ENCODE data around the gene SRA1. TPM values are rescaled to one million over a fixed set of nuclear protein-coding genes. Genes with fewer than 3 reads are reported as not detected.

Gene SRA1
- total RNA-seq, 1 donor from 2014 or later, result 72.4 TPM

DNA sequence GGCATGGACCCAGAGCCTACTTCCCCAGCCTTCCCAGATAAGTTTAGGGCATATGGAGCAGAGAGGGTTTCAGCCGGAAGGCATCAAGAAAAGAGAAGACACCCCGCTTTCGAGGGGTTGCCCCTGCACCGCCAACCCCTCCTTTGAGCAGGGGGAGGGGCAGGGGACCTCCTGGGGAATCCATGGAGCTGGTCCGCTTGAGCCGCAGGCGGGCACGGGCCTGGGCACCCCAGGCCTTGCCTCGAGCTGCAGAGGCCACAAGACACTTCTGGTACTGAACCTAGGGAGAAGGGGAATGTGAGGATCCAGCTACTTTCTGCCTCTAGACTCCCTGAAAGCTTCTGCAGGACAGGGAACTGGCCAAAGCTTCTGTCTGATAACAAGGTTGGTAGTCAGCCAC is 1.3 kb upstream of the SRA1 start:
- no peak overlapping the region for H3K4me2 ChIP-seq (ENCODE audit: low read length)
- no peaks in the 10 kb centered on the region for H3K27me3 ChIP-seq (ENCODE audit: insufficient read depth, low read length)
- H3K79me2 ChIP-seq (ENCODE audit: insufficient read depth, low read length), result peaks cover 43% of the 10 kb centered on the region
- no peaks in the 10 kb centered on the region for H3K9me3 ChIP-seq (ENCODE audit: insufficient read depth, low read depth, low read length)
- H3K36me3 ChIP-seq (ENCODE audit: insufficient read depth, low read length), result peaks cover under 1% of the 10 kb centered on the region
- H3K27ac ChIP-seq (ENCODE audit: low read depth, low read length), result no peak overlapping the region
- Mint-ChIP-seq H3K27ac (ENCODE audit: unreplicated experiment) (no peak overlapping the region), H3K4me3 (ENCODE audit: unreplicated experiment) (peak overlapping the region; percentile 90), H3K36me3 (ENCODE audit: low read depth, unreplicated experiment) (peaks cover 22% of the 10 kb centered on the region), H3K4me1 (ENCODE audit: low read depth, unreplicated experiment) (peaks cover 24% of the 10 kb centered on the region), H3K27me3 (ENCODE audit: low read depth, unreplicated experiment) (no peaks in the 10 kb centered on the region), H3K9me3 (ENCODE audit: unreplicated experiment) (no peaks in the 10 kb centered on the region)
- peaks cover 28% of the 10 kb centered on the region for H3K4me1 ChIP-seq (ENCODE audit: insufficient read depth, low read length)
- DNase-seq (ENCODE audit: low read depth) (no peak), FAIRE-seq (no peak)
- no peak overlapping the region for H3K9ac ChIP-seq (ENCODE audit: low read length)
- TF ChIP-seq, protein P1, sequence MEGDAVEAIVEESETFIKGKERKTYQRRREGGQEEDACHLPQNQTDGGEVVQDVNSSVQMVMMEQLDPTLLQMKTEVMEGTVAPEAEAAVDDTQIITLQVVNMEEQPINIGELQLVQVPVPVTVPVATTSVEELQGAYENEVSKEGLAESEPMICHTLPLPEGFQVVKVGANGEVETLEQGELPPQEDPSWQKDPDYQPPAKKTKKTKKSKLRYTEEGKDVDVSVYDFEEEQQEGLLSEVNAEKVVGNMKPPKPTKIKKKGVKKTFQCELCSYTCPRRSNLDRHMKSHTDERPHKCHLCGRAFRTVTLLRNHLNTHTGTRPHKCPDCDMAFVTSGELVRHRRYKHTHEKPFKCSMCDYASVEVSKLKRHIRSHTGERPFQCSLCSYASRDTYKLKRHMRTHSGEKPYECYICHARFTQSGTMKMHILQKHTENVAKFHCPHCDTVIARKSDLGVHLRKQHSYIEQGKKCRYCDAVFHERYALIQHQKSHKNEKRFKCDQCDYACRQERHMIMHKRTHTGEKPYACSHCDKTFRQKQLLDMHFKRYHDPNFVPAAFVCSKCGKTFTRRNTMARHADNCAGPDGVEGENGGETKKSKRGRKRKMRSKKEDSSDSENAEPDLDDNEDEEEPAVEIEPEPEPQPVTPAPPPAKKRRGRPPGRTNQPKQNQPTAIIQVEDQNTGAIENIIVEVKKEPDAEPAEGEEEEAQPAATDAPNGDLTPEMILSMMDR (IDR thresholded peaks at IDR 0.05; ENCODE audit: insufficient read depth, low read depth, low read length), result no peak
- no peak for TF ChIP-seq EZH2 (IDR thresholded peaks at IDR 0.05; ENCODE audit: insufficient read depth, low read length)
- no peak overlapping the region for H2AFZ ChIP-seq (ENCODE audit: low read depth, low read length)
- no peak overlapping the region for H3K4me3 ChIP-seq (ENCODE audit: insufficient read depth, low read depth, low read length)
- peaks cover 29% of the 10 kb centered on the region for H4K20me1 ChIP-seq (ENCODE audit: insufficient read depth, low read length)

DNA sequence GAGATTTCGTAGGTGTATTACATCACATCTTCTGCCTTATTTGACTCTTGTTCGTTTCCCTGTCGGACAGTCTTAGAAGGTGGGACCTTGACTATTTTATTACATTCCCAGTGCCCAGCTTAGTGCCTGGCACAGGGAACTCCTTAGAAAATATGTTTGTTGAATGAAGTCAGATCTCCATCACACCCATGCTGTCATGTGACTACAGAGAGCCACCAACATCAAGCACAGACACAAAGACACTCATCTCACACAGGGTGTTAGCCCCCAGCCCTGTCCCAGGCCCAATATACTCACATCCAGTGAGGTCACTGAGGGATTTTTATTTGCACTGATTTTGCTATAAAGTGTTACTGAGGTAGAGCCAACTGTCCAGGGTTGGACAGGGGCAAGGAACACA is 692 bp upstream of the SRA1 start:
- Histone ChIP-seq H3K36me3 (ENCODE audit: insufficient read depth, low read length) (peaks cover 5% of the 10 kb centered on the region), H3K27me3 (ENCODE audit: insufficient read depth, low read length) (no peaks in the 10 kb centered on the region), H2AFZ (ENCODE audit: low read depth, low read length) (no peak overlapping the region), H3K4me3 (ENCODE audit: insufficient read depth, low read depth, low read length) (no peak overlapping the region), H4K20me1 (ENCODE audit: insufficient read depth, low read length) (peaks cover 35% of the 10 kb centered on the region), H3K79me2 (ENCODE audit: insufficient read depth, low read length) (peaks cover 46% of the 10 kb centered on the region), H3K4me1 (ENCODE audit: insufficient read depth, low read length) (peaks cover 29% of the 10 kb centered on the region), H3K9ac (ENCODE audit: low read length) (peak overlapping the region; percentile 97), H3K9me3 (ENCODE audit: insufficient read depth, low read depth, low read length) (no peaks in the 10 kb centered on the region), H3K27ac (ENCODE audit: low read depth, low read length) (peak overlapping the region; percentile 91), H3K4me2 (ENCODE audit: low read length) (peak overlapping the region; percentile 86)
- no peak for DNase-seq (ENCODE audit: low read depth)
- TF ChIP-seq EZH2 (IDR thresholded peaks at IDR 0.05; ENCODE audit: insufficient read depth, low read length), result no peak
- TF ChIP-seq, protein P1 (IDR thresholded peaks at IDR 0.05; ENCODE audit: insufficient read depth, low read depth, low read length), result no peak
- Mint-ChIP-seq H3K4me3 (ENCODE audit: unreplicated experiment) (peak overlapping the region; percentile 90), H3K9me3 (ENCODE audit: unreplicated experiment) (no peaks in the 10 kb centered on the region), H3K4me1 (ENCODE audit: low read depth, unreplicated experiment) (peaks cover 28% of the 10 kb centered on the region), H3K27me3 (ENCODE audit: low read depth, unreplicated experiment) (no peaks in the 10 kb centered on the region), H3K36me3 (ENCODE audit: low read depth, unreplicated experiment) (peaks cover 27% of the 10 kb centered on the region), H3K27ac (ENCODE audit: unreplicated experiment) (peak overlapping the region; percentile 95)
- no peak for FAIRE-seq

DNA sequence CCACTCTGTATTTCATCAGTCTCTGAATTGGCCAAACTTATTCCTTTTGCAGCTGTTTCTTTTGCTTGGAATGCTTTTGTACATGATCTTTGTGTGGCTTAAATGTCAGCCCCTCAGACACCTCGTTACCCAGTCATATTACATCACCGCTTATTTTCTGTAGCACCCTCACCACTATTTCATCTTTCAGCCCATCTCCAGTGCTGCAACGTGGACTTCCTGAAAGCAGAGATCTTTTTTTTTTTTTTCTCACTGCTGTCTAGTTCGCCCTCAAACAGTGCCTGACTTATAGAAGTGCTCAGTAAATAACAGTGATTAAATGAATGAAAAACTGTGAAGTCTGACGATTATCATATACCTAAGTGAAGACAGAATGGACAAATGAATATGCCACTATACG is 835 bp downstream of the SRA1 start:
- Histone ChIP-seq H3K4me3 (ENCODE audit: insufficient read depth, low read depth, low read length) (peak overlapping the region; percentile 86), H3K27ac (ENCODE audit: low read depth, low read length) (peak overlapping the region; percentile 91), H4K20me1 (ENCODE audit: insufficient read depth, low read length) (peaks cover 48% of the 10 kb centered on the region), H3K9ac (ENCODE audit: low read length) (peak overlapping the region; percentile 97), H3K79me2 (ENCODE audit: insufficient read depth, low read length) (peaks cover 58% of the 10 kb centered on the region), H3K9me3 (ENCODE audit: insufficient read depth, low read depth, low read length) (no peaks in the 10 kb centered on the region), H3K4me1 (ENCODE audit: insufficient read depth, low read length) (peaks cover 29% of the 10 kb centered on the region), H3K27me3 (ENCODE audit: insufficient read depth, low read length) (no peaks in the 10 kb centered on the region), H3K4me2 (ENCODE audit: low read length) (peak overlapping the region; percentile 86), H3K36me3 (ENCODE audit: insufficient read depth, low read length) (peaks cover 12% of the 10 kb centered on the region), H2AFZ (ENCODE audit: low read depth, low read length) (no peak overlapping the region)
- peak; percentile 53 for DNase-seq (ENCODE audit: low read depth)
- Mint-ChIP-seq H3K4me3 (ENCODE audit: unreplicated experiment) (peak overlapping the region; percentile 90), H3K9me3 (ENCODE audit: unreplicated experiment) (no peaks in the 10 kb centered on the region), H3K36me3 (ENCODE audit: low read depth, unreplicated experiment) (peaks cover 23% of the 10 kb centered on the region), H3K27ac (ENCODE audit: unreplicated experiment) (peak overlapping the region; percentile 73), H3K4me1 (ENCODE audit: low read depth, unreplicated experiment) (peaks cover 28% of the 10 kb centered on the region), H3K27me3 (ENCODE audit: low read depth, unreplicated experiment) (no peaks in the 10 kb centered on the region)
- FAIRE-seq, result no peak
- no peak for TF ChIP-seq EZH2 (IDR thresholded peaks at IDR 0.05; ENCODE audit: insufficient read depth, low read length)
- TF ChIP-seq, protein P1 (IDR thresholded peaks at IDR 0.05; ENCODE audit: insufficient read depth, low read depth, low read length), result no peak
